HEK293T (cell line): ENCODE data around the gene HAT1.

ENCODE experiments used
- CTCF ChIA-PET: fragments of 350-600 bp; formaldehyde crosslinking; extraction: SDS; loops from one replicate; lab custom pipeline; 2021; ENCODE audit warnings: antibody characterized with exemption, inconsistent platforms; lab: Yijun Ruan, JAX
- POLR2A ChIA-PET: fragments of 350-600 bp; formaldehyde crosslinking; extraction: SDS; loops from one replicate; lab custom pipeline; 2020; ENCODE audit warnings: antibody characterized with exemption, inconsistent platforms; lab: Yijun Ruan, JAX
- DNase-seq: peaks from one replicate; pipeline ENCODE4 v3.0.0; 2012; ENCODE audit warnings: mixed read lengths; ENCODE audit errors: extremely low spot score
- ARNT ChIP-seq: fragments of 450-650 bp; IDR thresholded peaks from 2 replicates; pipeline ENCODE4 v1.6.1; 2017; ENCODE audit warnings: mild to moderate bottlenecking
- BHLHE40 ChIP-seq: fragments of 450-650 bp; IDR thresholded peaks from 2 replicates; pipeline ENCODE4 v1.6.1; 2016; ENCODE audit warnings: mild to moderate bottlenecking, moderate library complexity, borderline replicate concordance
- CTBP1 ChIP-seq: fragments of 450-650 bp; IDR thresholded peaks from 2 replicates; pipeline ENCODE4 v1.6.1; 2016; ENCODE audit warnings: borderline replicate concordance
- ELF4 ChIP-seq: fragments of 450-650 bp; IDR thresholded peaks from 2 replicates; pipeline ENCODE4 v1.6.1; 2017; ENCODE audit warnings: antibody characterized with exemption
- FOXA1 ChIP-seq: fragments of 450-650 bp; IDR thresholded peaks from 2 replicates; pipeline ENCODE4 v1.6.1; 2016; ENCODE audit warnings: mild to moderate bottlenecking
- FOXK2 ChIP-seq: fragments of 450-650 bp; IDR thresholded peaks from 2 replicates; pipeline ENCODE4 v1.6.1; 2016; ENCODE audit warnings: mild to moderate bottlenecking
- FOXM1 ChIP-seq: fragments of 450-650 bp; IDR thresholded peaks from 2 replicates; pipeline ENCODE4 v1.6.1; 2017; ENCODE audit warnings: mild to moderate bottlenecking, borderline replicate concordance
- HDGF ChIP-seq: fragments of 450-650 bp; IDR thresholded peaks from 2 replicates; pipeline ENCODE4 v1.6.1; 2017; ENCODE audit warnings: antibody characterized with exemption, borderline replicate concordance
- L3MBTL2 ChIP-seq: fragments of 450-650 bp; conservative IDR thresholded peaks from 2 replicates; pipeline ENCODE4 v1.6.1; 2016; ENCODE audit warnings: mild to moderate bottlenecking
- LEF1 ChIP-seq: fragments of 450-650 bp; IDR thresholded peaks from 2 replicates; pipeline ENCODE4 v1.6.1; 2017; ENCODE audit warnings: mild to moderate bottlenecking, borderline replicate concordance
- NFRKB ChIP-seq: fragments of 450-650 bp; IDR thresholded peaks from 2 replicates; pipeline ENCODE4 v1.6.1; 2016; ENCODE audit warnings: mild to moderate bottlenecking, moderate library complexity
- PKNOX1 ChIP-seq: fragments of 450-650 bp; IDR thresholded peaks from 2 replicates; pipeline ENCODE4 v1.6.1; 2016
- SP1 ChIP-seq: fragments of 450-650 bp; IDR thresholded peaks from 2 replicates; pipeline ENCODE4 v1.6.1; 2017
- SUZ12 ChIP-seq: fragments of 450-650 bp; IDR thresholded peaks from 2 replicates; pipeline ENCODE4 v1.6.1; 2016; ENCODE audit warnings: mild to moderate bottlenecking
- TARDBP ChIP-seq: fragments of 450-650 bp; IDR thresholded peaks from 2 replicates; pipeline ENCODE4 v1.6.1; 2016
- ZNF384 ChIP-seq: fragments of 450-650 bp; IDR thresholded peaks from 2 replicates; pipeline ENCODE4 v1.6.1; 2016

HAT1 gene

GRCh38 chr2:171880774-171881173 is 41.5 kb upstream of the HAT1 start:
- POLR2A ChIA-PET, result no interaction called here
- DNase-seq, result no peak
- TF ChIP-seq LEF1, result no peak
- CTCF ChIA-PET, result no interaction called here

GRCh38 chr2:171882089-171882769 is 40.0 kb upstream of the HAT1 start:
- ChIA-PET POLR2A (interaction anchor here (1.5 kb wide), 1 partner anchor 12 kb away, joined by 7 read pairs; the partner anchor contains the start of gene SLC25A12), CTCF (no interaction called here)
- DNase-seq, result no peak
- TF ChIP-seq HDGF (no peak), SP1 (no peak), ELF4 (no peak), ZNF384 (no peak), ARNT (no peak), CTBP1 (no peak), FOXM1 (no peak), L3MBTL2 (no peak), LEF1 (no peak), TARDBP (no peak)

- ChIA-PET POLR2A (interaction anchor here (1.0 to 1.5 kb wide), 2 partner anchors 11 to 220 kb away, joined by 3 to 7 read pairs; partner anchors contain the start of gene SLC25A12), CTCF (no interaction called here)
- TF ChIP-seq TARDBP, result no peak
- no peak for TF ChIP-seq ELF4
- TF ChIP-seq BHLHE40, result no peak
- no peak for TF ChIP-seq FOXM1
- no peak for TF ChIP-seq SUZ12
- no peak for TF ChIP-seq FOXA1
- TF ChIP-seq PKNOX1, result no peak
- no peak for TF ChIP-seq CTBP1
- no peak for TF ChIP-seq SP1
- TF ChIP-seq ZNF384, result no peak
- no peak for TF ChIP-seq HDGF
- no peak for TF ChIP-seq LEF1
- TF ChIP-seq FOXK2, result no peak
- no peak for TF ChIP-seq NFRKB
- TF ChIP-seq ARNT, result no peak
- no peak for TF ChIP-seq L3MBTL2
- no peak for DNase-seq
These were observed 38.9 kb upstream of the HAT1 start for GRCh38 chr2:171883275-171883893.

- POLR2A ChIA-PET, result no interaction called here
- no peak for DNase-seq
- no peak for TF ChIP-seq L3MBTL2
- no peak for TF ChIP-seq ELF4
- CTCF ChIA-PET, result no interaction called here
These were observed 32.9 kb upstream of the HAT1 start for GRCh38 chr2:171889333-171889732.

- TF ChIP-seq SUZ12, result no peak
- no peak for TF ChIP-seq BHLHE40
- TF ChIP-seq FOXK2, result no peak
- no peak for TF ChIP-seq ELF4
- no peak for TF ChIP-seq TARDBP
- TF ChIP-seq FOXM1, result no peak
- TF ChIP-seq PKNOX1, result no peak
- TF ChIP-seq HDGF, result no peak
- no peak for TF ChIP-seq L3MBTL2
- no peak for TF ChIP-seq ARNT
- no peak for TF ChIP-seq ZNF384
- no peak for TF ChIP-seq FOXA1
- no peak for TF ChIP-seq LEF1
- TF ChIP-seq NFRKB, result no peak
- no peak for TF ChIP-seq SP1
- no peak for TF ChIP-seq CTBP1
- POLR2A ChIA-PET, result interaction anchor here (1.4 kb wide), 1 partner anchor 33 kb away, joined by 5 read pairs; the partner anchor contains the start of gene HAT1
- no peak for DNase-seq
- CTCF ChIA-PET, result no interaction called here
These were observed 32.5 kb upstream of the HAT1 start for GRCh38 chr2:171889808-171890207.

GRCh38 chr2:171893196-171893823 is 29.0 kb upstream of the HAT1 start:
- ChIA-PET POLR2A (interaction anchor here (0.7 to 1.8 kb wide), 14 partner anchors 8 to 209 kb away, joined by 3 to 13 read pairs (median 4); partner anchors contain the start of genes DLX1, DLX2 and HAT1), CTCF (no interaction called here)
- DNase-seq, result no peak
- TF ChIP-seq ZNF384 (no peak), ARNT (no peak), L3MBTL2 (no peak), TARDBP (no peak), BHLHE40 (no peak), FOXK2 (no peak)
